ENCODE results near the gene KRTAP4-11. TPM values are rescaled to one million over a fixed set of nuclear protein-coding genes. Genes with fewer than 3 reads are reported as not detected.
"Not testable (repeated sequence)": the region's sequence is repeated elsewhere in the genome, so short reads cannot be mapped to it uniquely, and the experiment has no call there.

KRTAP4-11 gene
- total RNA-seq, 4 donors from 2014 or later, result not detected

DNA sequence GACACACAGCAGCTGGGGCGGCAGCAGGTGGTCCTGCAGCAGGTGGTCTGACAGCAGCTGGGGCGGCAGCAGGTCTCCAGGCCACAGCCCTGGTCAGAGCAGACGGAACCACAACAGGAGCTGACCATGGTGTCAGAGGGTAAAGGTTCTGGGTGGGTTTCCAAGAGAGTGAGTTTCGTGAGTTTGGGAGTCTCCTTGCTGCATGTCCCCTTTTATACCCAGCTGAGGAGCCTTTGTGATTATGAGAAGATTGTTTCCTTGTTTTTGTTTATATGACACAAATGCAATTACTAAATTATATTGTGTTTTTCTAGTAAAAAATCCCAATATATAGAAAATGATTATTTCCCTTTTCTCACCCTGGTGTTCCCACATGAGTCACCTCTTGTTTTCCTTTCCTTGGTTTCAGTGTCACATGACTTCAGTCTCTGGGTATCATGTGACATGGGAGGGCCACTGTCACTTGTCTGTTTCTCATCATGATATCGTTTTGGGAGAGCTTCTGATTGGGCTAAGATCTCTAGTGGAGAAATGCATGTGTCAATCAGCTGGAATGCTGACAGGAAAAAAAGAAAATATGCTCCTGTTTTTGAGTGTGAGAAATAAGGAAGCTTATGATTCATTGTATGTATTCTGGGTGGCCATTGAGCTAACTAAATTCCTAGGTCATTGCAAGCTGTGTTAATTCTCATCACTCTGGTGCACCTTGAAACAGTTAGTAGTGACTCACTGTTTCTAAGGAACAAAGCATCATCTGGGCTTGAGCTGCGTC lies 22.4 kb upstream of the KRTAP4-11 start, which contains the start of gene KRTAP4-6:
Gene KRTAP4-6 (minus strand): TSS at position 185 of the 772 bp plus-strand sequence. CDS start 57 bp downstream, at position 128.
- DNase-seq, result no peak
- Histone ChIP-seq H3K4me3 (no peak within 1 kb of the TSS), H3K27me3 (peaks cover 7% of the 10 kb centered on the region), H3K4me1 (no peaks in the 10 kb centered on the region), H3K27ac (no peak within 1 kb of the TSS), H3K36me3 (no peaks in the 10 kb centered on the region), H3K9me3 (peaks cover 10 to 15% of the 10 kb centered on the region in 2 donors)
- in situ Hi-C loops (cut with MboI; ENCODE audit: low pct_ligation_motif_present in 1 of 4, low pct_unique_long_range_greater_than_20kb in 1 of 4, low sequenced_read_pairs in 3 of 4), result no loop called here
- TF ChIP-seq CTCF (IDR thresholded peaks at IDR 0.05) (no peak), POLR2A (IDR thresholded peaks at IDR 0.05) (no peak), EP300 (IDR thresholded peaks at IDR 0.05; ENCODE audit: low read depth) (no peak), POLR2AphosphoS5 (IDR thresholded peaks at IDR 0.05) (no peak)
- intact Hi-C loops (cut with DNase I; ENCODE audit: low total_unique reads), result no loop called here
- 66 to 77% methylated on average over 3 to 6 of the region's 6 CpGs for WGBS, 2 donors (ENCODE audit: low coverage in 1 of 2)

GRCh38 chr17:41139865-41140264 lies 21.7 kb upstream of the KRTAP4-11 start:
- H3K4me1 ChIP-seq; DNase-seq; in situ Hi-C loops (cut with MboI; ENCODE audit: low pct_ligation_motif_present in 1 of 4, low pct_unique_long_range_greater_than_20kb in 1 of 4, low sequenced_read_pairs in 3 of 4); H3K27ac ChIP-seq; intact Hi-C loops (cut with DNase I; ENCODE audit: low total_unique reads); H3K4me3 ChIP-seq; H3K27me3 ChIP-seq; H3K36me3 ChIP-seq: not testable (repeated sequence)
- peaks cover 10 to 15% of the 10 kb centered on the region in 2 donors for H3K9me3 ChIP-seq
- 87 to 95% methylated on average over 4 to 12 of the region's 12 CpGs for WGBS, 2 donors (ENCODE audit: low coverage in 1 of 2)

DNA sequence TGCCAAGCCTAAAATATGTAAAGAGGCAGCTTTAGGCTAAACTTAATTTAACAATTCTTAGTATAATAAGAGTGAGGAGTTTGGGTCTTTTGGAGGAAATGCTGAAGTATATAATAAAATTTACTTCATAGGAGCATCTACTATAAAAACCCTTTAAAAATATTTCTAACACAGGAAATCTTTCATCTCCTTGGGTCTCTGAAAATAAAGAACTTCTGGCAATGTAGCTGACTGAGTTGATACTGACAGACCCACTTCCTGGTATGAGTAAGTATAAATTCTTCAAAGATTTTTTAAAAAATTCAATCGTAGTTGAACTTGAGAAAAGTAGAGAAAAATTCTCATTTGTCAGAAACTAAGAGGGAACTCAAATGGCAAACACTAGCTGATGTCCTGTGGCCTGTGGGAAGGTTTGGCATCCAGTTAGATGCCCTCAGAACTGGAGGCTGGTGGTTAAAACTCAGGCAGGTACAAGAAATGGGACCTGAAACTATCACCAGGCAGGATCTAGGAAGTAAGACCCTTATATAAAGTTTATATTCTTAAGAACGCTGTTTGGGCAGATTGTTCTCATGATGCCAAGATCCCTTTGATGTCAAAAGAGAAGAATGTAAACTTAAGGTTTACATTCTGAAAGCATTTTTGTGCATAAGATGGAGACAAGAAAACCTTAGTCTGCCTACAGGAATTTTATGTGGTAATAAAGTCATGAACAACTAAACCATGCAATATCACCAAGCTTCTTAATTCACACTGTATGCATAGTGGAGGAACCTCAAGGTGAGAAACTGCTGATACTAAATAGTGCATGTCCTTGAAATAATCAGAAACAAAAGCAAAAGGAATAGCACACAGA lies 15.9 kb upstream of the KRTAP4-11 start:
- 62 to 65% methylated on average over 2 of the region's 2 CpGs for WGBS, 2 donors (ENCODE audit: low coverage in 1 of 2)
- H3K36me3 ChIP-seq, result no peaks in the 10 kb centered on the region
- H3K9me3 ChIP-seq, result no peaks in the 10 kb centered on the region
- TF ChIP-seq CTCF (IDR thresholded peaks at IDR 0.05), result no peak
- no peak for TF ChIP-seq POLR2AphosphoS5 (IDR thresholded peaks at IDR 0.05)
- TF ChIP-seq EP300 (IDR thresholded peaks at IDR 0.05; ENCODE audit: low read depth), result no peak
- no peak for TF ChIP-seq POLR2A (IDR thresholded peaks at IDR 0.05)
- no peak for DNase-seq
- in situ Hi-C loops (cut with MboI; ENCODE audit: low pct_ligation_motif_present in 1 of 4, low pct_unique_long_range_greater_than_20kb in 1 of 4, low sequenced_read_pairs in 3 of 4) (no loop called here), intact Hi-C loops (cut with DNase I; ENCODE audit: low total_unique reads) (no loop called here)
- H3K4me1 ChIP-seq, result no peaks in the 10 kb centered on the region
- H3K27me3 ChIP-seq, result peaks cover 2% of the 10 kb centered on the region
- H3K27ac ChIP-seq, result no peak overlapping the region
- H3K4me3 ChIP-seq, result no peak overlapping the region

- Histone ChIP-seq H3K9me3 (no peaks in the 10 kb centered on the region), H3K36me3 (no peaks in the 10 kb centered on the region), H3K4me3 (no peak overlapping the region), H3K27ac (no peak overlapping the region), H3K4me1 (no peaks in the 10 kb centered on the region), H3K27me3 (peaks cover 5% of the 10 kb centered on the region)
- TF ChIP-seq POLR2AphosphoS5 (IDR thresholded peaks at IDR 0.05) (no peak), POLR2A (IDR thresholded peaks at IDR 0.05) (no peak), CTCF (IDR thresholded peaks at IDR 0.05) (no peak), EP300 (IDR thresholded peaks at IDR 0.05; ENCODE audit: low read depth) (no peak)
- 0 to 78% methylated on average over 1 to 3 of the region's 3 CpGs for WGBS, 2 donors (ENCODE audit: low coverage in 1 of 2)
- no peak for DNase-seq
- intact Hi-C loops (cut with DNase I; ENCODE audit: low total_unique reads), result no loop called here
- in situ Hi-C loops (cut with MboI; ENCODE audit: low pct_ligation_motif_present in 1 of 4, low pct_unique_long_range_greater_than_20kb in 1 of 4, low sequenced_read_pairs in 3 of 4), result no loop called here
These were observed 13.8 kb upstream of the KRTAP4-11 start for GRCh38 chr17:41131979-41132378.

Data from transverse colon (tissue), 4 donors.